HG03558 (cell line): ENCODE results near the gene ARHGAP33.
"Not testable (repeated sequence)": the region's sequence is repeated elsewhere in the genome, so short reads cannot be mapped to it uniquely, and the experiment has no call there.

Experiments
- ATAC-seq: cut with Tn5 transposase; IDR thresholded peaks from one replicate; pipeline ENCODE4 v1.9.1; 2021; ENCODE audit warnings: moderate number of reproducible peaks; ENCODE audit not compliant: unreplicated experiment; ENCODE audit errors: extremely low read depth

The ARHGAP33 gene

DNA sequence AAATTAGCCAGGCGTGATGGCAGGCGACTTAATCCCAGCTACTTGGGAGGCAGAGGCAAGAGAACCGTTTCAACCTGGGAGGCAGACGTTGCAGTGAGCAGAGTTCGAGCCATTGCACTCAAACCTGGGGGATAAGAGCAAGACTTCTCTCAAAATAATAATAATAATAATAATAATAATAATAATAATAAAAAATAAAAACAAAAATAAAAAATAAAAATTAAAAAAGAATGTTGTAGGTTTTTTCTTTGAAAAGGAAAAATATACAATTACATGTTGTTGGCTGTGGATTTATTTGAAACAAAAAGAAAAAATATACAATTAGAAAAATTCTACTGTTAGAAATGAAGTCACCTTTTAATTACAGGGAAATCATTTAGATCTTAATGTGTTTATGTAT lies 48.8 kb downstream of the ARHGAP33 start:
- no peak for ATAC-seq

DNA sequence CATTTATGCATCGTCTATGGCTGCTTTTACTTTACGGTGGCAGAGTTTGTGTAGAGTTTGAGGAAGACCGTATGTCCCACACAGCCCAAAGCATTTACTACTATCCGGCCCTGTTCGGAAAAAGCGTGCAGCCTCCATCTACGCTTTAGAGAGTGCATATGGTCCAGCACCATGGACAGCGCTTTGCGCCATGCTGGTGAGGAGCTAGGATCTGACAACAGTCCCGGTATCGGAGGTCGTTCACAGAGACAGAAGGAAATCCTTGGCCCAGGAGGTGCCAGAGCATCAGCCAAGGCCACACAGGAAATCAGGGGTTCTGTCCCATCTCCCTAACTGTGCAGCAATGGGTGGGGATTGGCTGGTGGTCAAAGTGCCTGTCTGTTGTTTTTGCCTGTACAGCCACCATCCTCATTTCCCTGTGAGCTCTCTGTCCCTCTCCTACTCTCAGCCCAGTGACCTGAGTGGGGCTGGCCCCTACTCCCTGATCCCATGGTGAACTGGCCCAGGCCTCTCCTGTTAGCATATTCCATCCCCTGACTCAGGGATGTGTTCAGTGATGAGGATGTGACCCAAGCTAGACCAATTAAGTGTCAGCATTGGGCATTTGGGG lies 53.4 kb downstream of the ARHGAP33 start:
- no peak for ATAC-seq

GRCh38 chr19:35830986-35831385 lies 55.6 kb downstream of the ARHGAP33 start:
- ATAC-seq = no peak

DNA sequence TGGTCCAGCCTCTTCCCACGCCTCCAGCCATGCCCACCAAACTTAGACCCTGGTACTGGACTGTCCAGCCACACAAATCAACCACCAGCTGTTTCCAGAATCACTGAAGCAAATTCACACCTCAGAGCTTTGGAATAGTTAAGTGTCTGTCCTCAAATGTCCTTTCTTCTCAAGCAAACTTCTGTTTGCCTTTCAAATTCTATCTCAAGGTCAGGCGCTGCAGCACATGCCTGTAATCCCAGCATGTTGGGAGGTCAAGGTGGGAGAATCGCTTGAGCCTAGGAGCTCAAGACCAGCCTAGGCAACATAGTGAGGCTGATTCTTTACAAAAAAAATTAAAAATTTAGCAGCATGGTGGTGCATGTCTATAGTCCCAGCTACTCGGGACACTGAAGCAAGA lies 56.7 kb downstream of the ARHGAP33 start:
- no peak for ATAC-seq

GRCh38 chr19:35833972-35834371 lies 58.6 kb downstream of the ARHGAP33 start:
- ATAC-seq = no peak

- not testable (repeated sequence) for ATAC-seq
Observed at GRCh38 chr19:35836096-35836495, 60.7 kb downstream of the ARHGAP33 start.
